Astrocyte (in vitro differentiated cells and primary cell): ENCODE results near the gene GCK.

Experiments
- CTCF ChIP-seq: IDR thresholded peaks from 2 replicates; pipeline ENCODE4 v1.5.1; 2011; ENCODE audit warnings: low read depth, mild to moderate bottlenecking, inconsistent platforms, low read length, moderate library complexity; ENCODE audit not compliant: insufficient read depth
- EZH2 ChIP-seq: IDR thresholded peaks from 2 replicates; pipeline ENCODE4 v1.6.1; 2012; ENCODE audit warnings: mild to moderate bottlenecking, low read length, inconsistent platforms; ENCODE audit not compliant: insufficient read depth

DNA sequence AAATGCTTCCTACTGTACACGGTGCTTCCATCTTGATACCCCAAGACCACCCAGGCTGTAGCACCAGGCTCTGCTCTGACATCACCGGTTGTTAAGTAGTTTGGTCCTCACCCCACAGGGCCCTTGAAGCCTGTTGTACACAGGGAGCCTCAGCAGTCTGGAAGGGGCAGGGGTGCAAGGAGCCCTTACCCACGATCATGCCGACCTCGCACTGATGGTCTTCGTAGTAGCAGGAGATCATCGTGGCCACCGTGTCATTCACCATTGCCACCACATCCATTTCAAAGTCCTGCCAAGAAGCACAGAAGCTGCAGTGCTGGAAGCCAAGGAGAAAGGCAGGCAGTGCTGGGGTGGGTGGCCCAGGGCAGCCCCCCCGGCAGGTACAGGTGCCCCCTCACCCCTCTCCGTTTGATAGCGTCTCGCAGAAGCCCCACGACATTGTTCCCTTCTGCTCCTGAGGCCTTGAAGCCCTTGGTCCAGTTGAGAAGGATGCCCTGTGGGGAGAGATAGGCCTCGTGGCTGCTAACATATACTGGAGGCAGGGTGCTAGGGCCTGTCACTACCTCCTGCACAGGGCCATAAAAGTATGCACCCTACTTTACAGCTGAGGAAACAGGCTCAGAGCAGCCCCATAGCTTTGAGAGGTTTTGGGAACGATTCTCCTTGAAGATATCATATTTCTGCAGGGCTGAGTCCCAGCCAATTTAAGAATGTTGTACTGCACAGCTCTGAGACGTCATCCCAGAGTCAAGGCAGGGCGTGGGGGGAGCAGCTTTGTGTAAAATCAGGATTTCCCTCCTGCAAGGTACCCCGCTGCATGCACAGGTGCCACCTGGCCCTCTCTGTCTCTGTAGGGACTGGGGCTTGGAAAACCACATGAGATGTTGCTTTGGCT is 39.4 kb downstream of the GCK start:
- TF ChIP-seq EZH2 (no peak), CTCF (no peak)
